H1 (cell line): ENCODE data around the gene IQCK. TPM values are rescaled to one million over a fixed set of nuclear protein-coding genes. Genes with fewer than 3 reads are reported as not detected.

ENCODE experiments used
- CTCF ChIA-PET: fragments of 300-600 bp; sonication (Branson Sonifier 250); formaldehyde crosslinking; loops from one replicate; lab custom pipeline; 2021; ENCODE audit not compliant: partially characterized antibody; lab: Charles Lee
- POLR2A ChIA-PET: fragments of 300-600 bp; sonication (Branson Sonifier 250); formaldehyde crosslinking; loops from one replicate; lab custom pipeline; 2021; ENCODE audit warnings: inconsistent platforms; ENCODE audit not compliant: partially characterized antibody; lab: Charles Lee
- DNase-seq, 2 experiments: peaks; one replicate each; pipeline versions ENCODE4 v3.0.0 to v3.0.0-alpha.2; 2010 to 2022; ENCODE audit warnings: low spot score in 2 of 2, low read depth in 1 of 2, mixed read lengths in 1 of 2
- FAIRE-seq: peaks from 2 replicates; lab custom pipeline; 2011; peaks lifted over from hg19 to GRCh38; lab: Jason Lieb, UNC
- H2AFZ ChIP-seq: 2 replicates; pipeline ENCODE4 v1.8.1; 2012; ENCODE audit warnings: low read length, inconsistent platforms
- H2AK5ac ChIP-seq: 2 replicates; pipeline ENCODE4 v1.6.1; 2013; ENCODE audit warnings: low read depth, low read length
- H2BK120ac ChIP-seq: replicated peaks from 2 replicates; pipeline ENCODE3; 2013; ENCODE audit warnings: low read depth, low read length, inconsistent platforms
- H2BK12ac ChIP-seq: 2 replicates; pipeline ENCODE4 v1.6.1; 2013; ENCODE audit warnings: low read depth, low read length
- H2BK15ac ChIP-seq: 2 replicates; pipeline ENCODE4 v1.6.1; 2013; ENCODE audit warnings: low read length
- H2BK20ac ChIP-seq: 2 replicates; pipeline ENCODE4 v1.6.1; 2013; ENCODE audit warnings: low read length
- H2BK5ac ChIP-seq: 2 replicates; pipeline ENCODE4 v1.6.1; 2013; ENCODE audit warnings: low read depth, low read length
- H3K14ac ChIP-seq: 2 replicates; pipeline ENCODE4 v1.6.1; 2013; ENCODE audit warnings: inconsistent platforms; ENCODE audit not compliant: insufficient read length
- H3K18ac ChIP-seq: 2 replicates; pipeline ENCODE4 v1.6.1; 2013; ENCODE audit warnings: low read length; ENCODE audit errors: extremely low read depth
- H3K23ac ChIP-seq: 2 replicates; pipeline ENCODE4 v1.6.1; 2013; ENCODE audit warnings: inconsistent platforms; ENCODE audit not compliant: insufficient read length
- H3K23me2 ChIP-seq: 2 replicates; pipeline ENCODE4 v1.6.1; 2013; ENCODE audit warnings: low read depth, low read length
- H3K27ac ChIP-seq: 2 replicates; pipeline ENCODE4 v1.6.1; 2011; ENCODE audit warnings: low read depth, low read length, inconsistent platforms
- H3K27me3 ChIP-seq, 4 experiments: replicated peaks in 1 of 4; 1 replicate in 1 of 4; 2 replicates in 3 of 4; pipeline versions ENCODE4 v1.6.1 to v1.8.1; 2011 to 2013; ENCODE audit warnings: low read length in 3 of 4, mild to moderate bottlenecking in 3 of 4, inconsistent platforms in 2 of 4, mixed read lengths in 2 of 4, moderate library complexity in 1 of 4; ENCODE audit not compliant: control insufficient read depth in 3 of 4, insufficient read depth in 3 of 4; ENCODE audit errors: extremely low read depth in 1 of 4
- H3K36me3 ChIP-seq, 4 experiments: 2 replicates each; pipeline versions ENCODE4 v1.6.1 to v1.8.1; 2011 to 2013; ENCODE audit warnings: mild to moderate bottlenecking in 4 of 4, low read length in 3 of 4, moderate library complexity in 2 of 4, control low read depth in 1 of 4, inconsistent platforms in 1 of 4; ENCODE audit not compliant: insufficient read depth in 4 of 4, control insufficient read depth in 2 of 4
- H3K4ac ChIP-seq: replicated peaks from 2 replicates; pipeline ENCODE3; 2013; ENCODE audit warnings: low read length, low read depth, mixed read lengths, inconsistent platforms; ENCODE audit not compliant: insufficient read length
- H3K4me1 ChIP-seq, 4 experiments: replicated peaks in 1 of 4; 1 replicate in 1 of 4; 2 replicates in 3 of 4; pipeline versions ENCODE4 v1.6.1 to v1.8.1; 2011 to 2013; ENCODE audit warnings: low read length in 3 of 4, inconsistent platforms in 2 of 4, mixed read lengths in 1 of 4; ENCODE audit not compliant: insufficient read depth in 4 of 4, control insufficient read depth in 3 of 4
- H3K4me2 ChIP-seq, 2 experiments: 2 replicates each; pipeline versions ENCODE4 v1.6.1 to v1.8.1; 2011 to 2013; ENCODE audit warnings: low read depth in 2 of 2, low read length in 2 of 2, control low read depth in 1 of 2, inconsistent platforms in 1 of 2, mild to moderate bottlenecking in 1 of 2; ENCODE audit not compliant: insufficient read depth in 1 of 2
- H3K4me3 ChIP-seq, 4 experiments: fragments of 200-600, 300-600 bp in 1 of 4; sonication (generic), shearing (Covaris generic), sonication (Bioruptor Twin) in 1 of 4; 2 replicates each; pipeline versions ENCODE4 v1.5.1 to v1.8.1; 2011 to 2016; ENCODE audit warnings: low read length in 4 of 4, low read depth in 3 of 4, control low read depth in 2 of 4, inconsistent platforms in 2 of 4, mild to moderate bottlenecking in 2 of 4, mixed read lengths in 1 of 4, moderate library complexity in 1 of 4; ENCODE audit not compliant: insufficient read depth in 2 of 4; ENCODE audit errors: extremely low read depth in 1 of 4
- H3K56ac ChIP-seq: replicated peaks from 2 replicates; pipeline ENCODE3; 2013; ENCODE audit warnings: low read depth, mild to moderate bottlenecking, mixed read lengths, low read length, inconsistent platforms; ENCODE audit not compliant: insufficient read length
- H3K79me1 ChIP-seq: 2 replicates; pipeline ENCODE4 v1.6.1; 2013; ENCODE audit warnings: low read depth, low read length, control low read depth
- H3K79me2 ChIP-seq, 2 experiments: 2 replicates each; pipeline versions ENCODE4 v1.6.1 to v1.8.1; 2012 to 2013; ENCODE audit warnings: low read length in 2 of 2, mild to moderate bottlenecking in 2 of 2, inconsistent platforms in 1 of 2; ENCODE audit not compliant: insufficient read depth in 2 of 2, control insufficient read depth in 1 of 2
- H3K9ac ChIP-seq, 4 experiments: replicated peaks in 1 of 4; 1 replicate in 1 of 4; 2 replicates in 3 of 4; pipeline versions ENCODE4 v1.6.1 to v1.8.1; 2011 to 2013; ENCODE audit warnings: low read depth in 3 of 4, low read length in 3 of 4, control low read depth in 2 of 4, mild to moderate bottlenecking in 2 of 4, moderate library complexity in 2 of 4, inconsistent platforms in 1 of 4; ENCODE audit errors: extremely low read depth in 1 of 4
- H3K9me3 ChIP-seq, 2 experiments: 2 replicates each; pipeline versions ENCODE4 v1.6.1 to v1.8.1; 2012 to 2013; ENCODE audit warnings: mild to moderate bottlenecking in 2 of 2, moderate library complexity in 2 of 2, control low read depth in 1 of 2, inconsistent platforms in 1 of 2, low read depth in 1 of 2, low read length in 1 of 2, mixed read lengths in 1 of 2; ENCODE audit not compliant: insufficient read depth in 2 of 2
- H4K20me1 ChIP-seq, 2 experiments: replicated peaks in 1 of 2; 2 replicates each; pipeline versions ENCODE3 to v1.8.1; 2011 to 2013; ENCODE audit warnings: inconsistent platforms in 2 of 2, low read length in 2 of 2, mild to moderate bottlenecking in 1 of 2; ENCODE audit not compliant: insufficient read depth in 2 of 2, control insufficient read depth in 1 of 2
- H4K5ac ChIP-seq: 2 replicates; pipeline ENCODE4 v1.6.1; 2013; ENCODE audit warnings: low read length, low read depth, mixed read lengths, inconsistent platforms; ENCODE audit not compliant: insufficient read length
- H4K8ac ChIP-seq: 2 replicates; pipeline ENCODE4 v1.8.0; 2013; ENCODE audit warnings: mild to moderate bottlenecking, moderate library complexity, low read length, inconsistent platforms; ENCODE audit not compliant: insufficient read depth; ENCODE audit errors: extremely low read depth
- H4K91ac ChIP-seq: replicated peaks from 2 replicates; pipeline ENCODE3; 2013; ENCODE audit warnings: low read length, mixed read lengths, inconsistent platforms; ENCODE audit not compliant: insufficient read length
- BACH1 ChIP-seq: IDR thresholded peaks from 2 replicates; pipeline ENCODE4 v1.6.1; 2012; ENCODE audit warnings: low read length, improper control_type of control experiment
- EGR1 ChIP-seq: IDR thresholded peaks from 2 replicates; pipeline ENCODE4 v1.6.1; 2011; ENCODE audit warnings: low read depth, low read length, borderline replicate concordance
- FOSL1 ChIP-seq: IDR thresholded peaks from 2 replicates; pipeline ENCODE4 v1.6.1; 2011; ENCODE audit warnings: mild to moderate bottlenecking, low read depth, low read length, moderate library complexity; ENCODE audit not compliant: insufficient read depth
- GABPA ChIP-seq: IDR thresholded peaks from 2 replicates; pipeline ENCODE4 v1.6.1; 2011; ENCODE audit warnings: mild to moderate bottlenecking, low read length, moderate library complexity, borderline replicate concordance; ENCODE audit not compliant: insufficient read depth
- KDM1A ChIP-seq: fragments of 200-600, 300-600 bp; sonication (generic); IDR thresholded peaks from 2 replicates; pipeline ENCODE4 v1.7.1; 2016; ENCODE audit warnings: mild to moderate bottlenecking, low read length, borderline replicate concordance
- SAP30 ChIP-seq: fragments of 300-600 bp; sonication (generic); IDR thresholded peaks from 2 replicates; pipeline ENCODE4 v1.7.1; 2012; ENCODE audit warnings: low read length, moderate library complexity, mild to moderate bottlenecking, inconsistent platforms; ENCODE audit not compliant: insufficient read depth, insufficient replicate concordance
- SIRT6 ChIP-seq: IDR thresholded peaks from one replicate; pipeline ENCODE4 v1.7.1; 2012; ENCODE audit warnings: low read length, inconsistent platforms
- SRF ChIP-seq: IDR thresholded peaks from 2 replicates; pipeline ENCODE4 v1.6.1; 2011; ENCODE audit warnings: mild to moderate bottlenecking, low read depth, low read length, moderate library complexity
- TBP ChIP-seq: IDR thresholded peaks from 2 replicates; pipeline ENCODE4 v1.6.1; 2011; ENCODE audit warnings: low read depth, low read length, improper control_type of control experiment
- TEAD4 ChIP-seq: IDR thresholded peaks from 2 replicates; pipeline ENCODE4 v1.6.1; 2012; ENCODE audit warnings: low read depth, low read length, inconsistent platforms, mixed read lengths
- YY1 ChIP-seq: IDR thresholded peaks from 2 replicates; pipeline ENCODE4 v1.6.1; 2011; ENCODE audit warnings: low read depth, mild to moderate bottlenecking, low read length
- WGBS, 2 experiments: shearing (Covaris generic) in 1 of 2; methylation state at CpG; one replicate each; pipeline versions ENCODE4 v1.1.6 to v1.1.7; 2013 to 2015; ENCODE audit warnings: low lambda C conversion rate in 2 of 2, mixed read lengths in 2 of 2, inconsistent platforms in 1 of 2, low coverage in 1 of 2, missing lambda C conversion rate in 1 of 2; ENCODE audit not compliant: insufficient replicate concordance in 2 of 2, insufficient coverage in 1 of 2, insufficient read length in 1 of 2; ENCODE audit errors: extremely low coverage in 1 of 2, missing lambda C conversion rate in 1 of 2; 5-methylcytosine and 5-hydroxymethylcytosine counted together
- polyA plus RNA-seq, 7 experiments: library from polyadenylated mRNA; depleted of rRNA in 3 of 7; stranded (reverse) in 5 of 7; unstranded in 2 of 7; fragments of >200 nt in 5 of 7; fragments of 200-250 nt in 2 of 7; gene quantifications; 1 replicate in 5 of 7; 2 replicates in 1 of 7; 4 replicates in 1 of 7; pipeline versions ENCODE4 v1.2.1 to v1.2.3, GENCODE V29; 2011 to 2013; ENCODE audit warnings: missing spikeins in 2 of 7, mixed read lengths in 2 of 7
- total RNA-seq: library from RNA; stranded (reverse); fragmentation: NEBNext Ultra II Directional; extraction: Animal tissue kit (Norgen Biotek cat#: 25700); gene quantifications from 2 replicates; pipeline ENCODE4 v1.2.1, GENCODE V29; 2021
- TF ChIP-seq, protein P1 (sequence below), 3 experiments: IDR thresholded peaks; 1 replicate in 2 of 3; 2 replicates in 1 of 3; pipeline versions ENCODE4 v1.5.1 to v1.6.1; 2011; ENCODE audit warnings: low read length in 3 of 3, mild to moderate bottlenecking in 3 of 3, inconsistent platforms in 2 of 3, low read depth in 1 of 3, moderate library complexity in 1 of 3; ENCODE audit not compliant: insufficient read depth in 1 of 3; ENCODE audit errors: control extremely low read depth in 1 of 3

The IQCK gene
- total and polyA plus RNA-seq, 2 of the 8 experiments (the other 6 are each of a cell fraction or from before 2014, with no cell fraction given), result 6.2 to 9.3 TPM

- FAIRE-seq, result no peak
- H3K79me1 ChIP-seq, result no peaks in the 10 kb centered on the region
- H3K9ac ChIP-seq, result no peak overlapping the region
- no peak overlapping the region for H3K27ac ChIP-seq
- no peak overlapping the region for H4K91ac ChIP-seq
- no peaks in the 10 kb centered on the region for H3K27me3 ChIP-seq
- no peak overlapping the region for H3K56ac ChIP-seq
- H4K8ac ChIP-seq, result no peak overlapping the region
- no peak overlapping the region; the same call in 1 of the 2 replicates for H2AFZ ChIP-seq
- H3K4me1 ChIP-seq, result no peaks in the 10 kb centered on the region
- no peak overlapping the region for H3K14ac ChIP-seq
- H3K18ac ChIP-seq, result no peak overlapping the region
- TF ChIP-seq SAP30, result no peak
- no peak for TF ChIP-seq TEAD4
- TF ChIP-seq TBP, result no peak
- TF ChIP-seq, protein P1, sequence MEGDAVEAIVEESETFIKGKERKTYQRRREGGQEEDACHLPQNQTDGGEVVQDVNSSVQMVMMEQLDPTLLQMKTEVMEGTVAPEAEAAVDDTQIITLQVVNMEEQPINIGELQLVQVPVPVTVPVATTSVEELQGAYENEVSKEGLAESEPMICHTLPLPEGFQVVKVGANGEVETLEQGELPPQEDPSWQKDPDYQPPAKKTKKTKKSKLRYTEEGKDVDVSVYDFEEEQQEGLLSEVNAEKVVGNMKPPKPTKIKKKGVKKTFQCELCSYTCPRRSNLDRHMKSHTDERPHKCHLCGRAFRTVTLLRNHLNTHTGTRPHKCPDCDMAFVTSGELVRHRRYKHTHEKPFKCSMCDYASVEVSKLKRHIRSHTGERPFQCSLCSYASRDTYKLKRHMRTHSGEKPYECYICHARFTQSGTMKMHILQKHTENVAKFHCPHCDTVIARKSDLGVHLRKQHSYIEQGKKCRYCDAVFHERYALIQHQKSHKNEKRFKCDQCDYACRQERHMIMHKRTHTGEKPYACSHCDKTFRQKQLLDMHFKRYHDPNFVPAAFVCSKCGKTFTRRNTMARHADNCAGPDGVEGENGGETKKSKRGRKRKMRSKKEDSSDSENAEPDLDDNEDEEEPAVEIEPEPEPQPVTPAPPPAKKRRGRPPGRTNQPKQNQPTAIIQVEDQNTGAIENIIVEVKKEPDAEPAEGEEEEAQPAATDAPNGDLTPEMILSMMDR (IDR thresholded peaks at IDR 0.05; ENCODE audit: control extremely low read depth in 1 of 3, insufficient read depth in 1 of 3, low read depth in 1 of 3, low read length in 3 of 3), result no peak
- TF ChIP-seq SIRT6, result no peak
- TF ChIP-seq FOSL1, result no peak
- no peak for TF ChIP-seq KDM1A
- TF ChIP-seq YY1, result no peak
- no peak for TF ChIP-seq BACH1
- no peak for TF ChIP-seq EGR1
- TF ChIP-seq GABPA, result no peak
- TF ChIP-seq SRF, result no peak
- H2BK5ac ChIP-seq, result no peak overlapping the region
- H3K4me3 ChIP-seq, result no peak overlapping the region
- H2AK5ac ChIP-seq, result no peak overlapping the region
- no peak overlapping the region for H2BK20ac ChIP-seq
- H4K5ac ChIP-seq, result no peak overlapping the region
- no peaks in the 10 kb centered on the region for H4K20me1 ChIP-seq
- no peak overlapping the region for H2BK15ac ChIP-seq
- POLR2A ChIA-PET, result no interaction called here
- H2BK120ac ChIP-seq, result no peak overlapping the region
- 94% methylated on average over 12 of the region's 12 CpGs; no CpG with 5 or more reads in 1 of the 2 experiments for WGBS, 2 experiments
- no peaks in the 10 kb centered on the region for H3K23me2 ChIP-seq
- no peaks in the 10 kb centered on the region for H3K79me2 ChIP-seq
- CTCF ChIA-PET, result no interaction called here
- no peak overlapping the region for H3K4ac ChIP-seq
- H3K36me3 ChIP-seq, result no peaks in the 10 kb centered on the region
- no peak for DNase-seq
- no peak overlapping the region for H3K4me2 ChIP-seq
- H3K9me3 ChIP-seq, result no peaks in the 10 kb centered on the region
- H2BK12ac ChIP-seq, result no peak overlapping the region
- H3K23ac ChIP-seq, result no peak overlapping the region
These were observed 174.8 kb downstream of the IQCK start for GRCh38 chr16:19892902-19893301.
